GM18507 (cell line): ENCODE measurements around the gene M6PR.
"Not testable (repeated sequence)": the region's sequence is repeated elsewhere in the genome, so short reads cannot be mapped to it uniquely, and the experiment has no call there.

Experiments used
- DNase-seq: peaks from one replicate; pipeline ENCODE4 v3.0.0; 2011; ENCODE audit warnings: low read depth; ENCODE audit not compliant: insufficient read length; ENCODE audit errors: extremely low spot score
- FAIRE-seq: peaks from 2 replicates; lab custom pipeline; 2011; peaks lifted over from hg19 to GRCh38; lab: Jason Lieb, UNC

M6PR gene

DNA sequence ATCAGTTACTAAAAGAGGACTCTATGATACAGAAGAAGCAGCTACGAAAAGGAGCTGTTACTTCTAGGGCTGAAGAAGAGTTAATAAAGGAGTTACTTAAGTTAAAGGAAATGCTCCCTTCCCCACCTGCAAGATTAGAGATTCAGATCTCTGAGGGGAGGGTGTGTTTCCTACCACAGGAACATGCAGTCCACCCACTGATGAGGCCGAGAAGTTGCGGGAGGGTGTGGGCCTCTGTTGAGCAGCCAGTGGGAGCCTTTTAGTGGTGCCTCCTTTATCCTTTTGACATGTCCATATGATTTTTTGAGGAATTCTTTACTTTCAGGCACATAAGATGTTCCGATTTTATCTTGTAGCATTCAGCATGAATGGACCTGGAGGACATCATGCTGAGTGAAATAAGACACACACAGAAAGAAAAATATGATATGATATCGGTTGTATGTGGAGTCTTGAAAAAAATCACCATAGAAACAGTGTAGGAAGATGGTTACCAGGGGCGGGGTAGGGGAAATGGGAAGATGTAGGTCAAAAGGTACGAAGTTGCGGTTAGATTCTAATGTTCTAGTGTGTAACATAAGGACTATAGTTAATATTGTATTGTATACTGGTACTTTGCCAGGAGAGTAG, 4.4 kb upstream of the M6PR start:
- FAIRE-seq = no peak
- no peak for DNase-seq

DNA sequence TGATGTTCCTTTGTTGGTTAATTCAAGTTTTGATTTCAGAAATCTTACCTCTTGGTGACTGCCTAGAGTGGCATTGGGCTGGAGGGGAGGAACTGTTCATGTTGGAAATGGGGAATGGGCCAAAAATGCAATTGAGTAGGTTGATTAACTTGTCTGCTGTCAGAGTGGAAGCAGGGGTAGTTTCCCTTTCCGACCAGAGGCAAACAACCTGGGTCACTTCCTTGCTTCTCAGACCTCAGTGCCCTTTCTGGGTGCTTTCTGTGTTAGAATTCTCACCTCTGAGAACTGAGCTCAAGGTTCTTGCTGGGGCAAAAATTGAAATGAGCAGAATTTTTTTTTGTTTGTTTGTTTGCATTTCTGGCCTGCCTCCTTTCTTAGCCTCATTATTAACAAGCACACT, 2.3 kb upstream of the M6PR start:
- DNase-seq = no peak
- FAIRE-seq = peak; percentile 58

DNA sequence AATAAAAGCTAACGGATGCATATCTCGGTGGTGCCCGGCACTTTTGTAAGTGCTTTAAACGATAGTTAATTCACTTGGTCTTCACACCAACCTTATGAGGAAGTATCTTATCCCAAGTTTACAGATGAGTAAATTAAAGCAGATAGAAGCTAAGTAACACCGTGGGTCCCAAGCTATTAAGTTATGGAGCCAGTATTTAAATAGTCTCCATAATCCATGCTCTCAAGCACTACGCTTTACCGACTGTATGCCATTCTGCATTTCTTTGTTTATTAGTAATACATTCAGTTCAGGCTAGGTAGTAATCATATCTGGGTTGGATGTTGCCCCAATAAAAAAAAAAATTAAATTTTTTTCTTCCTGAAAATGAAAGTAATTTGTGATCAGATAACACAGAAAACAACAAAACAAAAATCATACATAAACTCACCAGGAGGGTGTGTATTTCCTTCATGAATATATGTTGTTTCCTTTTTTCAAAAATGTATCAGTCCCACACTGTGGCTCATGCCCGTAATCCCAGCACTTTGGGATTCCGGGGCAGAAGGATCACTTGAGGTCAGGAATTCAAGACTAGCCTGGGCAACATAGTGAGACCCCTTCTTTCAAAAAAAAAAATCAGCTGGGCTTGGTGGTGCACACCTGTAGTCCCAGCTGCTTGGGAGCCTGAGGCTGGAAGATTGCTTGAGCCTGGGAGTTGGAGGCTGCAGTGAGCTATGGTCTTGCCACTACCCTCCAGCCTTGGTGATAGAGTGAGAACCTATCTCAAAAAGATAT, 1.4 kb upstream of the M6PR start:
- DNase-seq (no peak), FAIRE-seq (peak; percentile 69)

GRCh38 chr12:8950221-8950527, 729 bp upstream of the M6PR start:
- DNase-seq = no peak
- no peak for FAIRE-seq

DNA sequence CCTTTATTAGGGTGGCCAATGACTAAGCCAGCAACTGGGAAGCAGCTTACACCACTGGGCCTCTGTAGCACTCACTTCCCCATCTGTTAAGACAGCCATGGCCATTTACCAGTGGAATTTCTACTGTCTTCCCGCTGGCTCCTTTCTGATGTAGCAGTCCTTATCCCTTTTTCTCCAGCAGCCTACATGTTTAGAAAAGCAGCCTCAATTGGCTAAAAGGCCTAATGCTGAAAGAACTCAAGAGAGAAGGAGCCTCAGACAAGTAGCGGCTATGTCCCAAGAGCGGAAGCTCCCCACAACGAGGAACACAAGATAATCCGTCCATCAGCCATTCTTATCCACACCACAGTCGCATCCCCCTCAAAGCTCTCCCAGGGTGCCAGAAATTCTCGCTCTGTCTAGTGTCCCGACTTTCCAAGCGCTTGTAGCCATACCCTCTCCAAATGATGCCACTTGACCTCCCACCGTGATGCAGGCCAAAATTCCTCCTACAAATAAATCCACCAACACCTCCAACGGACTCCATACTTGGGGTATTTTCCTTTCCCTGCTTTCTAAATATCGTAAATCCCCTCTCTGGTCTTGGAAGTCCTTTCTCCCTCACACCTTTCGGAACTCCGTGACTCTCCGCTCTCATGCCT, 624 bp downstream of the M6PR start:
- peak; percentile 54 for FAIRE-seq
- DNase-seq = no peak

DNA sequence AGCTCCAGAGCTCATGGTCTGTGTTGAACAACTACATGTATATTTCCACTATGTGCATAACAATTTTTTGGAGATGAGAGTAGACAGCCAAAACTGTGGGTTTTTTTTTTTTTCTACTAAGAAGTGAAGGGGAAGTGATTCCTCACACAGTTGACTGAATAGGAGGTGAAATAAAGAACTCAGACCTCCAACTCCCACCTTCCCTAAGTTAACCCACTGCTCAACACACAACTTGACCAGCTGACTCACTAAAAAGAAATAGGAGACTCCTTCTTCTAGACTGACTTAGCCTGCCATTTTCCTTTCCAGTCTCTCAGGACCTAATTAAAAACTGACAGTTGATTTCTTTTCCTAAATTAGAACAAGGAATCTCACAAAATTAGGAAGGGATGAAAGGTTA, 1.7 kb downstream of the M6PR start:
- peak; percentile 41 for FAIRE-seq
- DNase-seq = no peak

DNA sequence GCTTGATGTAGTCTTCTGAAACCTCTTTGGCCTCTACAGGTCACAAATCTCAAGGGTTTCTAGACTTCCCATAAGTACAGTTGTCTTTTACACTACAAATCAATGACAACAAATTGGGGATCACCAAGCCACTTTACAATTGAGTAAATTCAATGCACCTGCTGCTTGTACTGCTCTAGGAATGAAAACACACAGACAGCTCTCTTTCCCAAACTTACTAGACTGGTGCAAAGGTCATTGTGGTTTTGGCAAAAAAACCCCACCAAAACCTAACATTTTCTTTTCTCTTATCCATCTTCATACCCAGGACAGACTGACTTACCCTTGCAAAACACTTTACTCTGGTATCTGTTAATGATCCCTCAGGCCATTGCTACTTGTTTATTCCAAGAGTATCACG, 2.7 kb downstream of the M6PR start:
- FAIRE-seq (peak; percentile 74), DNase-seq (no peak)

DNA sequence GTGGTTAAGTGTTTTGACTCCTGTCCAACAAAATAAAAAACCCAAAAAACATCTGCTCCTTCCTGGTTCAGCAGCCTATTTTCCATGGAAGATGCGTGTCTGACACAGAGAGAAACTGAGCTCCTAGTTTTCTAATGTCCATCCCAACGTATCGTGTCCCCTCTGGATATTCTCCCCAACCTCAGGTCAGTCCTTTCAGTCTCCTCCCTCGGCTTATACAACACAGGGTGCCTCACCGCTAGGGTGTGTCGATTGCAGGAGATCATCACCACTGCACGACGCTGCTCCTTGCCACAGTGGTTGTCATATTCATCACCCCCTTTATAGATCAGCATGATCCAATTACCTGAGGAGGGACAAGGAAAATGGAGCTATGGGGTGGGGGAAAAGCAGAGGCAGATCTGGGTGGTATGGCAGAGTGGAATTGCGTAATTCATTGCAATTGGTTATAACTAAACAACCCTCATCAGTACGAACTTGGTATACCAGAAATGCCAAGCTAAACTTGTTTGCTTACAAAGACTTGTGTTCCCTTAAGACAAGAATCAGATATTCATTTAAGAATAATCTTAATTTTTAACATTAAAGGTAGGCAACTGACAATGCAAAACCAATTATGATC, 5.8 kb downstream of the M6PR start:
- DNase-seq = no peak
- no peak for FAIRE-seq

- no peak for FAIRE-seq
- no peak for DNase-seq
Measured at GRCh38 chr12:8941691-8942478, 7.6 kb downstream of the M6PR start.

DNA sequence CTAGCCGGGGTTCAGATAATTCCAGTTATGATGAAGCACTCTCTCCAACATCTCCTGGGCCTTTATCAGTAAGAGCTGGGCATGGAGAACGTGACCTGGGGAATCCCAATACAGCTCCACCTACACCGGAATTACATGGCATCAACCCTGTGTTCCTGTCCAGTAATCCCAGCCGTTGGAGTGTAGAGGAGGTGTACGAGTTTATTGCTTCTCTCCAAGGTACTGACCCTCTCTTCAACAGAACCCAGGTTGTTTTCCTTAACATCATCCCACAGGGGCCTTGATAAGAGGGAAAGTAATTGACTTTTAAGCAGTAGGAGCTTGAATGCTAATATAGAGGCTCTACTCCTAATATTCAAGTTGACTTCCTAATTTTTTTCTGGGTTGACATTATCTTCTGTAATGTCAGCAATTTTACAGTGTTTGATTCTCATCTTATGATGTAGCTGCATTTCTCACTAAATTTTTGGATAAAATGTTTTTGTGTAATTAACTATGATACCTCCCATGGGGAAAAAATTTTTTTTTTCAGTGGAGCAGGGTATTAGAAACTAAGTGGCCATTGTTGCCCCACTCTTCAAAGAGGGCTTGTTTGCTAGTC, 11.5 kb downstream of the M6PR start:
- not testable (repeated sequence) for DNase-seq, FAIRE-seq

- DNase-seq (no peak), FAIRE-seq (no peak)
Measured at GRCh38 chr12:8936735-8937134, 12.7 kb downstream of the M6PR start.

- DNase-seq, FAIRE-seq: not testable (repeated sequence)
Measured at GRCh38 chr12:8934080-8934479, 15.4 kb downstream of the M6PR start.

DNA sequence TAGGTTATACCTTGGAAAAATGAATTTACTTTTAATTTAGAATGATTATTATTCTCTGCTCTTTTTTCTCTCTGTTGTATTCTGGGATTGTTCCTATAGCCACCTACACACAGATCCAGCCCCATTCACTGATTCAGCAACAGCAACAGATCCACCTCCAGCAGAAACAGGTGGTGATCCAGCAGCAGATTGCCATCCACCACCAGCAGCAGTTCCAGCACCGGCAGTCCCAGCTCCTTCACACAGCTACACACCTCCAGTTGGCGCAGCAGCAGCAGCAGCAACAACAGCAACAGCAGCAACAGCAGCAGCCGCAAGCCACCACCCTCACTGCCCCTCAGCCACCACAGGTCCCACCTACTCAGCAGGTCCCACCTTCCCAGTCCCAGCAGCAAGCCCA, 17.0 kb downstream of the M6PR start:
- not testable (repeated sequence) for DNase-seq, FAIRE-seq

DNA sequence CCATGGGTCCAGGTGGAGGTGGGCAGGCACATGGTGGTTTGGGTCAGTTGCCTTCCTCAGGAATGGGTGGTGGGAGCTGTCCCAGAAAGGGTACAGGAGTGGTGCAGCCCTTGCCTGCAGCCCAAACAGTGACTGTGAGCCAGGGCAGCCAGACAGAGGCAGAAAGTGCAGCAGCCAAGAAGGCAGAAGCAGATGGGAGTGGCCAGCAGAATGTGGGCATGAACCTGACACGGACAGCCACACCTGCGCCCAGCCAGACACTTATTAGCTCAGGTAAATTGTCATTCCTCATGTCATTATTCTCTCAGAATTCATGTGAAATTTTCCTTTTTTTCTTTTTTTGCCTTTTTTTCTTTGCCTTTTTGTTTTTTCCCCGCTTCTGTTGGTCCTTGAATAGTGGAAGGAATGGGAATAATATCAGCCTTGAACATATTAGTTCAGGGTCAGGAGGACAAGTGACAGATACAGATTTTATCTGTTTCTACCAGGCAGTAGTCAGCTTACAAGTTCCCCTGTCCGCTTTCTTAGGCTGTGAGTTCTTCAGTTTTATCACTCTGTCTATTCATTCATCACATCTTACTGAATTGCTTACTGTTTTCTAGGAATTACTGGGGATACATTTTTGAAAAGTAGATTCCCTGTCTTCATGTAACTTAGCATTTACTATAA, 18.7 kb downstream of the M6PR start:
- not testable (repeated sequence) for FAIRE-seq, DNase-seq

DNA sequence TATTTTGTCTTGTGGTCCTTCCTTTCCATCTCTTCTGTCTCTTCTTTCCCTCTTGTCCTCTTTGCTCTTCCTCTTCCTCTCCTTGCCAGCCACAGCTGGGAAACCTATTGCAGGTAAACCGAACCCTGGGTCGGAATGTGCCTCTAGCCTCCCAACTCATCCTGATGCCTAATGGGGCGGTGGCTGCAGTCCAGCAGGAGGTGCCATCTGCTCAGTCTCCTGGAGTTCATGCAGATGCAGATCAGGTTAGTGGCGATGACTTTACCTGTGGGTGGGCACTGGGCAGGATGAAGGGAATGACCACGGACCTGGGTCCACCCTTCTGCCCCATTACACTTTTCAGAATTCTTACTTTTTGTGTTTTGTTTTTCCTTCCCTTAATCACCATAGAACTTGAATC, 26.9 kb downstream of the M6PR start:
- DNase-seq = no peak
- FAIRE-seq = no peak

DNA sequence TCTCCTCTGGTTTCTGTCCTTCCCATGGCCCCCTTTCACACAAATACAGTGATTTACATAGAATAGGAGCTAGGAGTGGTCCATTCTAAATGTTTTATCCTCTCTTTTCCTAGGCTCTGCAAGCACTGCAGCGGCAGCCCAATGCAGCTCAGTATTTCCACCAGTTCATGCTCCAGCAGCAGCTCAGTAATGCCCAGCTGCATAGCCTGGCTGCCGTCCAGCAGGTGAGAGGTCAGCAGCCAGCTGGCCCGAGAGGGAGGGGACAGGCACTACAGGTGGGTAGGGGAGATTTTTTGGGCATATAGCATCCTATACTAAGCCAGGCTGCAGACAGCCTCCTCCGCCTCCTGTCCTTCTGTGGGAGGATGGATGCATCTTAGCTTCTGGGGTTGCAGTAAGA, 29.8 kb downstream of the M6PR start:
- not testable (repeated sequence) for FAIRE-seq, DNase-seq

- DNase-seq (no peak), FAIRE-seq (no peak)
Measured at GRCh38 chr12:8917751-8918150, 31.7 kb downstream of the M6PR start.

DNA sequence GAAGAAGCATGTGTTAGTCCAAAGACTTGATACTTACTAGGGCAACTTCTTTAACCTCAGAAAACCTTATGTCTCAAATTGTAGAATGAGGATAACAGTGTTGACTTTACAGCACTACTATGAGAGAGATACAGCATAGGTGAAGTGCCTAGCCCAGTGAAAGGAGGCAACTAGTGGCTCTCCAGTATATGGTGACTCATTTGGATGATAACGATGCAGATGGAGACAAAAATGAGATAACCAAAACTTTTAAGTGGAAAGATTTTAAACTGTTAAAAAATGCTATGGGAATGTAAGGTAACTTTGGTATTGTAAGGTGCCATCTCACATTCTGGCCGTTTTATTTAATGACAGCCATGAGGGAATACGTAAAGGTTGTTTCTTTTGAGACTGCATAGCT, 32.4 kb downstream of the M6PR start:
- no peak for FAIRE-seq
- no peak for DNase-seq

GRCh38 chr12:8916154-8916553, 33.3 kb downstream of the M6PR start:
- FAIRE-seq (no peak), DNase-seq (no peak)
